ENCODE measurements around the gene MAP4K2. TPM values are rescaled to one million over a fixed set of nuclear protein-coding genes. Genes with fewer than 3 reads are reported as not detected.

Gene MAP4K2
- total RNA-seq, 2 donors from 2014 or later = 19.4 to 20.4 TPM

GRCh38 chr11:64766881-64767280 is 36.1 kb downstream of the MAP4K2 start:
- no peak for DNase-seq (ENCODE audit: low spot score)
- no peaks in the 10 kb centered on the region for H3K9me3 ChIP-seq
- peak overlapping the region in 1 of 2 donors; percentile 55 for H3K27ac ChIP-seq
- no peak for TF ChIP-seq CTCF (IDR thresholded peaks at IDR 0.05)
- no peaks in the 10 kb centered on the region for H3K27me3 ChIP-seq
- peaks cover 89% of the 10 kb centered on the region for H3K36me3 ChIP-seq
- H3K4me1 ChIP-seq = peaks cover 2 to 42% of the 10 kb centered on the region in 2 donors
- no peak overlapping the region for H3K4me3 ChIP-seq

GRCh38 chr11:64765851-64766665 is 37.0 kb downstream of the MAP4K2 start:
- no peak overlapping the region for H3K27ac ChIP-seq
- no peaks in the 10 kb centered on the region for H3K9me3 ChIP-seq
- no peaks in the 10 kb centered on the region for H3K27me3 ChIP-seq
- H3K4me1 ChIP-seq = peaks cover 2 to 48% of the 10 kb centered on the region in 2 donors
- H3K4me3 ChIP-seq = no peak overlapping the region
- TF ChIP-seq CTCF (IDR thresholded peaks at IDR 0.05) = no peak
- peaks cover 82% of the 10 kb centered on the region for H3K36me3 ChIP-seq
- DNase-seq (ENCODE audit: low spot score) = no peak

GRCh38 chr11:64765291-64765850 is 37.6 kb downstream of the MAP4K2 start:
- Histone ChIP-seq H3K27ac (peak overlapping the region in 1 of 2 donors; percentile 83), H3K27me3 (no peaks in the 10 kb centered on the region), H3K4me3 (no peak overlapping the region), H3K9me3 (no peaks in the 10 kb centered on the region), H3K36me3 (peaks cover 76% of the 10 kb centered on the region), H3K4me1 (peaks cover 2 to 55% of the 10 kb centered on the region in 2 donors)
- DNase-seq (ENCODE audit: low spot score) = no peak
- no peak for TF ChIP-seq CTCF (IDR thresholded peaks at IDR 0.05)

GRCh38 chr11:64764753-64765152 is 38.3 kb downstream of the MAP4K2 start:
- TF ChIP-seq CTCF (IDR thresholded peaks at IDR 0.05) = no peak
- no peaks in the 10 kb centered on the region for H3K27me3 ChIP-seq
- peaks cover 2 to 61% of the 10 kb centered on the region in 2 donors for H3K4me1 ChIP-seq
- H3K4me3 ChIP-seq = no peak overlapping the region
- H3K27ac ChIP-seq = peak overlapping the region; percentile 75 to 83
- H3K36me3 ChIP-seq = peaks cover 70% of the 10 kb centered on the region
- no peaks in the 10 kb centered on the region for H3K9me3 ChIP-seq
- DNase-seq (ENCODE audit: low spot score) = no peak

- H3K4me3 ChIP-seq = no peak overlapping the region
- H3K9me3 ChIP-seq = no peaks in the 10 kb centered on the region
- DNase-seq (ENCODE audit: low spot score) = no peak
- H3K36me3 ChIP-seq = peaks cover 64% of the 10 kb centered on the region
- H3K4me1 ChIP-seq = peaks cover 2 to 67% of the 10 kb centered on the region in 2 donors
- no peak for TF ChIP-seq CTCF (IDR thresholded peaks at IDR 0.05)
- H3K27ac ChIP-seq = peak overlapping the region; percentile 75 to 83
- no peaks in the 10 kb centered on the region for H3K27me3 ChIP-seq
These were observed 38.9 kb downstream of the MAP4K2 start for GRCh38 chr11:64764040-64764611.

Measured in right atrium auricular region (tissue), 2 donors.